GM21515 (cell line): ENCODE data around the gene TAC4.
A peak's percentile ranks its signal among the peaks of the same experiment; 100 is the strongest.

Experiments used
- ATAC-seq: cut with Tn5 transposase; IDR thresholded peaks from one replicate; pipeline ENCODE4 v1.9.1; 2021; ENCODE audit not compliant: unreplicated experiment

Gene TAC4

GRCh38 chr17:49815761-49816281 is 32.0 kb downstream of the TAC4 start:
- ATAC-seq: no peak

DNA sequence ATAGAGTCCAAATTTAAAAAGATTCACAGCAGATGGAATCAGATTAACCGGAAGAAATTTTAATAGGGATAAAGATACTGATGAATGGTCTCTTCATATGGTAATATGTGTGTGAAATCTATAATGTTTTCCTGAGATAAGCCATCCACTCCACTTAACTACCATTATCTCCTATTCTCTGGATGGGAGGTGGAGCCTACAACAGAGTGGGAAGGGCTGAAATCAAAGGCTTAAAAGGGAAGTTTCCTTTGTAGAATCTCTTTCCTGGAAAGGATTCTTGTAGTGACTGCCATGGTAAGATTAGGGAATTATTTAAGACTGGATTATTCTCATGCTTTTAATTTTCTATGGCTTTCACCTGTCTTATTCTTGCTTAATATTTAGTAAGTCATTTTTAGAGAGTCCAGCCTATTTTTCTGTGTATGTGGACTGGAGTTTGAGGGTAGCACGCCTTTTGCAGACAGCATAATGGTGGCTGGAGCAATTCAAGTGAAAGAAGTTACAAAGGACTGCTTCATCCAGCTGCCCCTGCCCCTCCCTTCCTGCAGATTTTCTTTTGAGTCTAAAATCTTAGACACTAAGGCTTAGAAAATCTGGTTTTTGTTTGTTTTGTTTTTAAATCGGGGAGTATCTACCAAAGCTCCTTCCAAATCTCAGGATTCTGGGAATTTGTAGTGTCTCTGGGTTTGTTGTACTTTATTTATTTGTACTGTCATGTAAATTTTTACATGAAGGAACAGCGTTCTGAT is 32.9 kb downstream of the TAC4 start:
- ATAC-seq: no peak

DNA sequence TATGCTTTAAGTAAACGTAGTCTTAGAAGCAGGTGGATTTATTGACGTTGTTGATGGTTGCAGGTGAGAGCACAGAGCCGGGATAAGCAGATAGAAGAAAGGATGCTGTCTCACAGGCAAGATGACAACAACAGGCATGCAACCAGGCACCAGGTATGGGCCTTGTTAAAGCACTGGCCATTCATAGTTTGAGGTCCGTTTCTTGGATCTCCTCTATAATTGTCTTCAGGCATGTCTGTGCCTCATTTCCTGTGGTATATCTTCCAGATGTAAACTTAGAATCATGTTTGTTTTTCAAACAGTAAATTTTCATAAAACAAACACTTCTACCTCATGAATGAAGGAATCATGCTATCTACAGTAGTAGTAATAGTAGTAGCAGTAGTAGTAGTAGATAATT is 38.8 kb downstream of the TAC4 start:
- no peak for ATAC-seq

DNA sequence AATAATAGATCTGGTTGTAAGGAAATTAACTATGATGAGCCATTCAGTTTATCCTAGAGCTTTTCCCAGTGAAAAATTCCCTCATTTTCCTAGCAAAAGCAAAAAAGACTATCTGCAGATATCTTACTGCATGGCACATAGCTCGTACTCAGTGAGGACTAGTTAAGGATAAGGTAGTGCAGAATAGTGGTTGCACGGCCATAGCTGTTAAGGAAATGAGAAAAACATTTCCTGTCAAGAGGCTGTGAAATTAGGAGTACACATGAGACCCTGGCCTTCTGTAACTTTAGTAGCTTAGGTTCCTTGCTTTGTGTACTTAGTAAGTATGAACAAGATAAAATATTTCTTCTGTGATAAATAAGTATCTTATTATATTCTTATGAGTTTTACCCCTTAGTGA is 49.1 kb downstream of the TAC4 start:
- ATAC-seq: no peak

DNA sequence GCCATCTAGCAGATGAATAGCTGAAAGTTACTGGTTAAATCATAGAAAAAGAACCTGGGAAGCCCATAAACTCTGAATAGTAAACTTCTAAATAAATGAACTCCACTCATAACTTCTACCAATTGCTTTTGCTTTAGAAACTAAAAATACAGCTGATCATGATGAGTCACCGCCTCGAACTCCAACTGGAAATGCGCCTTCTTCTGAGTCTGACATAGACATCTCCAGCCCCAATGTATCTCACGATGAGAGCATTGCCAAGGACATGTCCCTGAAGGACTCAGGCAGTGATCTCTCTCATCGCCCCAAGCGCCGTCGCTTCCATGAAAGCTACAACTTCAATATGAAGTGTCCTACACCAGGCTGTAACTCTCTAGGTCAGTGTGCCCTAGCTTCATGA is 49.7 kb downstream of the TAC4 start:
- ATAC-seq: no peak

DNA sequence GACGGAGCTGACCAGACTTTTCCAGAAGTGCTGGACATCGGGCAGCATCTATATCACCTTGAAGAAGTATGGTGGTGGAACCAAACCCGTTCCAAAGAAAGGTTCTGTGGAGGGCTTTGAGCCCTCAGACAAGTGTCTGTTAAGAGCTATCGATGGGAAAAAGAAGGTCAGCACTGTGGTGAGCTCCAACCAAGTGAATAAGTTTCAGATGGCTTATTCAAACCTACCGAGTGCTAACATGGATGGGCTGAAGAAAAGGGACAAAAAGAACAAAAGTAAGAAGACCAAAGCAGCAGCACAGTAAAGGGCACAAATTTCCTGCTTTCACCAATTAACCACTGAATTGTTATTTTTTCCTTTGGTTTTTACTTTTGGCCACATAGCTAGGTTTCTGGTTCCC is 52.5 kb downstream of the TAC4 start:
- no peak for ATAC-seq

- no peak for ATAC-seq
These were observed 54.6 kb downstream of the TAC4 start for GRCh38 chr17:49793309-49793708.

- no peak for ATAC-seq
These were observed 58.7 kb downstream of the TAC4 start for GRCh38 chr17:49789243-49789578.

DNA sequence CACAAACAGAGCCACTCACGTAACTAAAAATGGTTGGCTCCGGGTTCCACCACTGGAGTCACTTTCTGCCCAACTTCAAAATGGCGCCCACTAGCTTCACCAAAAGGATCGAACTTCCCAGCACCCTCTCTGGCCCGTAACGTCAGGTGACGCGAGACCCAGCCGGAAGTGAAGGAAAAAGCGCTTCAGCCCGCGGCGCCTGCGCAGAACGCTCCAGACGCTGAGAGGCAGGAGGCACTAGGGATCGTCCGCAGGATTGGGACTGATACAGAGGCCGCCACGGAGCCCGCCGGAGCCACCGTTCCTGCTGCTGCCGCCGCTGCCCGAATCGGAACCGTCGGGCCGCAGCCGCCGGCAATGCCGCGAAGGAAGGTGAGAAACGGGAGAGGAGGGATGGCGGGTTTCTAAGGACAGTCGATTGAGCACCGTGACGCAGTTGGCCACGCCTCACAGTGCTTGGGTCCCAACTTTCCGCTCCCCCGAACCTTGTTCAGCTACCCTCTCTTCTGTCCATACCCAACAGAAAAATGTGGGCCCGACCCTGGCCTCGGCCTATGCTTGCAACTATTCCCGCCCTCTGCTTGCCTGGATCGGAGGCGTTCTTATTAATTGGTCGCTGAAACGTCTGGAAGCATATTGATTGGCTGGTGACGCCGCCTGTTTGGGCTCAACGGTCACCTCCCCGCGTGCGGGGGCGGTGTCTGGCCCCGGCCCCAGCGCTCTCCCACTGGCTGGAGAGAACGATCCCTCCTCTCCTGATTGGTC is 59.2 kb downstream of the TAC4 start, which contains the start of gene KAT7:
Gene KAT7, plus strand, starts transcription at position 204 of the 765 bp plus-strand sequence. Its CDS starts 154 bp downstream, at position 358.
- peak; percentile 86 for ATAC-seq
